B cell (primary cell): ENCODE data around the gene ZFP62.

ENCODE experiments used
- CTCF ChIP-seq: fragments of 200-600 bp; IDR thresholded peaks from one replicate; pipeline ENCODE4 v1.8.0; 2022; ENCODE audit warnings: antibody characterized with exemption, mild to moderate bottlenecking
- EZH2 ChIP-seq: IDR thresholded peaks from 2 replicates; pipeline ENCODE4 v1.6.1; 2012; ENCODE audit warnings: borderline replicate concordance, low read depth, mild to moderate bottlenecking, moderate library complexity, low read length; ENCODE audit not compliant: insufficient read depth, poor library complexity, severe bottlenecking

- TF ChIP-seq CTCF (no peak), EZH2 (no peak)
Observed at GRCh38 chr5:180825768-180826525, 35.1 kb downstream of the ZFP62 start.
